CD4-positive, alpha-beta T cell treated with Interleukin-17A for 4 hours (primary cell): ENCODE measurements around the gene ETV7.

ENCODE experiments used
- DNase-seq: peaks from one replicate; pipeline ENCODE4 v3.0.0-alpha.2; 2020; ENCODE audit warnings: mixed read lengths

The ETV7 gene

DNA sequence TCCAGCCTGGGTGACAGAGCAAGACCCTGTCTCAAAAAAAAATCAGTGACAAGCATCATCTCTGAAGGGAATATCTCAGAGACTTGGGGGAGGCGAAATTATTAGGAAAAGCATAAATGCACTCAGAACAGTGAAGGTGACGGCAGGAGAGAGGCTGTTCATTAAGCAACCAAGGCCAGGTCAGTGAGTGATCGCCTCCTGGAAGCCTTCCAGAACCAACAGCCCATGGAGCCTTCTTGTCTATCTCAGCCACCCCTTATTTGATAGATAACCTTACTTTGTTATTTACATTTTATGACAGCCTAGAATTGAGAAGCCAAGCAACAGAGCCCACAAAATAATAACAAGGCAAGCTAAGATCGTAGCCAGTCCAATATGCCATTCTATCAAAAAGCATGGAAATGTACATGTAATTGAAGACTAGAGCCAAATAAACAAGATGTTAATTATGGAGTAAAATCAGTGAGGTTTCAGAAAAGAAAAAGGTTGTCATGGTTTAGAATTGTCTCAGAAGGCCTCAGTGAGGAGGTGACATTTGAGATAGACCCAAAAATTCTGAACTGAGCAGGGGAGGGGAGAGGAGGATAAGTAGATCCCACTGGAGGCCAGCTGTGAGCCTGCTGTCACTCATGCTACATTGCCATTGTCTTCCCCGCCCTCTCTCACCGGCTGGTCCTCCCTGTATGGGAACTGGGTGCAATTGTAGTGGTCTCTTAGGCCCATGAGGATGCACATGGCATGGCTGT lies 68.6 kb downstream of the ETV7 start:
- DNase-seq = no peak

DNA sequence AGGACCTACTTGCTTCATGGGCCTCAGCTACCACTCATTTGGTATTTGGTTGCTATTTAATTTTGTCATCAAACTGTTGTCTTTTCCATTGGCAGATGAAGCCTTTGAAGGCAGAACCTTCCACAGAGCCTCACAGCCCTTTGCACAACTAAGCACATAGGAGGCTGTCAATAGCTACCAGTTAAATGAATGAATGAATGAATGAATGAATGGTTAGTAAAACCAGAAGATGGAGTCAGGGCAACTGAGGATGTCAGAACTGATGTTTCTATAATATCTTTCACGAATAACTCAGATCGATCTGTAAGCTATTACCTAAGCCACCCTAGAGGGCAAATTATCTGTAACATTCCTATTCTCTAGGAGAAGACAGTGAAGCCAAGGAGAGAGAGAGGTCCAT lies 69.8 kb downstream of the ETV7 start:
- no peak for DNase-seq
